Neural cell (in vitro differentiated cells): Measurements from ENCODE around the gene GPR17. TPM values are rescaled to one million over a fixed set of nuclear protein-coding genes. Genes with fewer than 3 reads are reported as not detected.

Experiments used
- H2AFZ ChIP-seq: fragments of 200-600, 300-800 bp; sonication (generic), shearing (Covaris generic); 2 replicates; pipeline ENCODE4 v1.6.0; 2014; ENCODE audit warnings: low read depth, mild to moderate bottlenecking, antibody characterized with exemption, low read length, moderate library complexity
- H3F3A ChIP-seq: fragments of 200-600 bp; shearing (Covaris generic); 2 replicates; pipeline ENCODE4 v1.6.1; 2016; ENCODE audit warnings: mild to moderate bottlenecking, moderate library complexity, mixed read lengths, antibody characterized with exemption, low read length; ENCODE audit not compliant: insufficient read depth, poor library complexity, severe bottlenecking
- H3K27ac ChIP-seq: fragments of 200-600, 300-800 bp; sonication (generic), shearing (Covaris generic); 2 replicates; pipeline ENCODE4 v1.5.1; 2014; ENCODE audit warnings: mild to moderate bottlenecking, low read length, moderate library complexity
- H3K27me3 ChIP-seq: fragments of 300-800, 200-600 bp; sonication (generic), shearing (Covaris generic); 2 replicates; pipeline ENCODE4 v1.6.0; 2014; ENCODE audit warnings: mild to moderate bottlenecking, low read depth, low read length, moderate library complexity; ENCODE audit not compliant: insufficient read depth
- H3K36me3 ChIP-seq: fragments of 300-800, 200-600 bp; sonication (generic), shearing (Covaris generic); 2 replicates; pipeline ENCODE4 v1.5.1; 2014; ENCODE audit warnings: mild to moderate bottlenecking, antibody characterized with exemption, low read length, moderate library complexity; ENCODE audit not compliant: insufficient read depth
- H3K4me2 ChIP-seq: fragments of 300-800, 200-600 bp; sonication (generic), shearing (Covaris generic); 2 replicates; pipeline ENCODE4 v1.6.0; 2014; ENCODE audit warnings: mild to moderate bottlenecking, low read length
- H3K4me3 ChIP-seq: fragments of 300-800, 200-600 bp; sonication (generic), shearing (Covaris generic); 2 replicates; pipeline ENCODE4 v1.5.1; 2014; ENCODE audit warnings: mild to moderate bottlenecking, low read length, moderate library complexity
- H3K79me2 ChIP-seq: fragments of 200-600 bp; shearing (Covaris generic); replicated peaks from 2 replicates; pipeline ENCODE4 v1.6.0; 2014; ENCODE audit warnings: mild to moderate bottlenecking, low read length, moderate library complexity; ENCODE audit not compliant: insufficient read depth
- H3K9ac ChIP-seq: fragments of 300-800, 200-600 bp; sonication (generic), shearing (Covaris generic); 2 replicates; pipeline ENCODE4 v1.6.1; 2016; ENCODE audit warnings: mild to moderate bottlenecking, low read length, mixed read lengths
- H3K9me2 ChIP-seq: fragments of 200-600 bp; shearing (Covaris generic); 2 replicates; pipeline ENCODE4 v1.6.1; 2016; ENCODE audit warnings: mild to moderate bottlenecking, low read length, mixed read lengths; ENCODE audit not compliant: insufficient read depth
- H3K9me3 ChIP-seq: fragments of 200-600, 300-800 bp; sonication (generic), shearing (Covaris generic); 2 replicates; pipeline ENCODE4 v1.6.1; 2016; ENCODE audit warnings: mild to moderate bottlenecking, mixed run types, low read length, moderate library complexity, mixed read lengths
- H4K20me1 ChIP-seq: fragments of 200-600 bp; shearing (Covaris generic); 2 replicates; pipeline ENCODE4 v1.6.1; 2016; ENCODE audit warnings: mild to moderate bottlenecking, mixed run types; ENCODE audit not compliant: insufficient read depth
- CTCF ChIP-seq: fragments of 450-650 bp; IDR thresholded peaks from 2 replicates; pipeline ENCODE4 v1.5.1; 2014; ENCODE audit warnings: antibody characterized with exemption, mild to moderate bottlenecking, moderate library complexity; ENCODE audit not compliant: poor library complexity, severe bottlenecking
- EP300 ChIP-seq: fragments of 450-650 bp; conservative IDR thresholded peaks from 2 replicates; pipeline ENCODE4 v1.6.1; 2014; ENCODE audit warnings: antibody characterized with exemption, mild to moderate bottlenecking, moderate library complexity; ENCODE audit not compliant: poor library complexity, severe bottlenecking
- EZH2 ChIP-seq: fragments of 200-600, 300-800 bp; shearing (Covaris generic), sonication (generic); IDR thresholded peaks from 2 replicates; pipeline ENCODE4 v1.6.1; 2014; ENCODE audit warnings: antibody characterized with exemption, low read length, borderline replicate concordance, mild to moderate bottlenecking; ENCODE audit not compliant: insufficient read depth, poor library complexity, severe bottlenecking
- MXI1 ChIP-seq: fragments of 450-650 bp; conservative IDR thresholded peaks from 2 replicates; pipeline ENCODE4 v1.6.1; 2014; ENCODE audit warnings: antibody characterized with exemption, mild to moderate bottlenecking; ENCODE audit not compliant: poor library complexity, severe bottlenecking
- POLR2AphosphoS5 ChIP-seq: IDR thresholded peaks from 2 replicates; pipeline ENCODE4 v1.6.1; 2012
- RAD21 ChIP-seq: fragments of 450-650 bp; conservative IDR thresholded peaks from 2 replicates; pipeline ENCODE4 v1.6.1; 2014; ENCODE audit warnings: antibody characterized with exemption, mild to moderate bottlenecking, moderate library complexity
- REST ChIP-seq: IDR thresholded peaks from 2 replicates; pipeline ENCODE4 v1.6.1; 2012; ENCODE audit warnings: borderline replicate concordance
- SMC3 ChIP-seq: fragments of 450-650 bp; conservative IDR thresholded peaks from 2 replicates; pipeline ENCODE4 v1.6.1; 2014; ENCODE audit warnings: antibody characterized with exemption, mild to moderate bottlenecking, moderate library complexity; ENCODE audit not compliant: poor library complexity
- TAF1 ChIP-seq: IDR thresholded peaks from 2 replicates; pipeline ENCODE4 v1.6.1; 2012; ENCODE audit warnings: low read depth
- polyA plus RNA-seq: library from polyadenylated mRNA; depleted of rRNA; stranded (reverse); fragments of >200 nt; gene quantifications from 2 replicates; pipeline ENCODE4 v1.2.3, GENCODE V29; 2014

The GPR17 gene
- polyA plus RNA-seq, 1 donor from 2014 or later, result not detected

GRCh38 chr2:127683757-127684156 lies 37.8 kb downstream of the GPR17 start:
- Histone ChIP-seq H3K4me2 (no peak overlapping the region), H3K27ac (no peak overlapping the region), H3K4me3 (no peak overlapping the region), H3K27me3 (no peaks in the 10 kb centered on the region), H3K9ac (no peak overlapping the region), H4K20me1 (no peaks in the 10 kb centered on the region), H3K79me2 (no peaks in the 10 kb centered on the region), H3K9me3 (no peaks in the 10 kb centered on the region), H3F3A (no peaks in the 10 kb centered on the region), H2AFZ (no peak overlapping the region), H3K9me2 (no peaks in the 10 kb centered on the region), H3K36me3 (no peaks in the 10 kb centered on the region)
- TF ChIP-seq TAF1, result no peak
- no peak for TF ChIP-seq EZH2

- H3K4me2 ChIP-seq, result no peak overlapping the region
- no peaks in the 10 kb centered on the region for H3K79me2 ChIP-seq
- no peak overlapping the region for H2AFZ ChIP-seq
- H3K36me3 ChIP-seq, result no peaks in the 10 kb centered on the region
- H3F3A ChIP-seq, result no peaks in the 10 kb centered on the region
- no peak overlapping the region for H3K27ac ChIP-seq
- H3K27me3 ChIP-seq, result no peaks in the 10 kb centered on the region
- H3K9me2 ChIP-seq, result no peaks in the 10 kb centered on the region
- H3K9ac ChIP-seq, result no peak overlapping the region
- TF ChIP-seq RAD21 (no peak), MXI1 (no peak), REST (no peak), SMC3 (no peak), CTCF (no peak)
- no peaks in the 10 kb centered on the region for H4K20me1 ChIP-seq
- H3K4me3 ChIP-seq, result no peak overlapping the region
- no peaks in the 10 kb centered on the region for H3K9me3 ChIP-seq
These were observed 39.6 kb downstream of the GPR17 start for GRCh38 chr2:127685410-127686080.

GRCh38 chr2:127688405-127688804 lies 42.5 kb downstream of the GPR17 start:
- Histone ChIP-seq H3F3A (no peaks in the 10 kb centered on the region), H2AFZ (no peak overlapping the region), H3K9ac (no peak overlapping the region), H3K9me3 (no peaks in the 10 kb centered on the region), H3K4me2 (no peak overlapping the region), H3K9me2 (no peaks in the 10 kb centered on the region), H3K79me2 (no peaks in the 10 kb centered on the region), H3K4me3 (no peak overlapping the region), H3K27me3 (no peaks in the 10 kb centered on the region), H3K36me3 (no peaks in the 10 kb centered on the region), H3K27ac (no peak overlapping the region), H4K20me1 (no peaks in the 10 kb centered on the region)
- TF ChIP-seq SMC3 (no peak), MXI1 (no peak), REST (no peak), RAD21 (no peak), EP300 (no peak), CTCF (no peak), POLR2AphosphoS5 (no peak), TAF1 (no peak), EZH2 (no peak)
